Gastroesophageal sphincter (tissue), 4 donors: ENCODE results near the gene ZFYVE27. TPM values are rescaled to one million over a fixed set of nuclear protein-coding genes. Genes with fewer than 3 reads are reported as not detected.

Experiments
- ATAC-seq: fragments of 150-250 bp; one replicate; pipeline ENCODE4 v1.9.1; 2016; ENCODE audit warnings: mild to moderate bottlenecking, moderate library complexity
- H3K27ac ChIP-seq, 4 donors: fragments of 200-600 bp; sonication (generic) in 3 of 4; 1 replicate in 3 of 4; 2 replicates in 1 of 4; pipeline ENCODE4 v1.5.1; 2016 to 2019
- H3K27me3 ChIP-seq: fragments of 200-600 bp; sonication (generic); one replicate; pipeline ENCODE4 v1.5.1; 2019
- H3K36me3 ChIP-seq, 2 donors: fragments of 200-600 bp; sonication (generic); one replicate each; pipeline ENCODE4 v1.5.1; 2019; ENCODE audit warnings: control low read depth in 1 of 2
- H3K4me1 ChIP-seq, 3 donors: fragments of 200-600 bp; sonication (generic); 1 replicate in 2 of 3; 2 replicates in 1 of 3; pipeline ENCODE4 v1.5.1; 2016 to 2019; ENCODE audit warnings: control low read depth in 2 of 3
- H3K4me3 ChIP-seq, 2 donors: fragments of 200-600 bp; sonication (generic); one replicate each; pipeline ENCODE4 v1.5.1; 2019; ENCODE audit warnings: mild to moderate bottlenecking in 1 of 2, moderate library complexity in 1 of 2
- H3K9me3 ChIP-seq, 3 donors: fragments of 200-600 bp; sonication (generic); one replicate each; pipeline ENCODE4 v1.5.1; 2017 to 2019; ENCODE audit warnings: control low read depth in 2 of 3
- EP300 ChIP-seq: sonication (generic); formaldehyde crosslinking; IDR thresholded peaks from one replicate; pipeline ENCODE4 v1.6.1; 2017; ENCODE audit warnings: antibody characterized with exemption, mild to moderate bottlenecking
- POLR2A ChIP-seq, 2 donors: fragments of 450-650 bp; IDR thresholded peaks; one replicate each; pipeline ENCODE4 v1.6.1; 2017; ENCODE audit warnings: antibody characterized with exemption in 2 of 2, mild to moderate bottlenecking in 2 of 2, moderate library complexity in 1 of 2
- POLR2AphosphoS5 ChIP-seq: sonication (generic); formaldehyde crosslinking; IDR thresholded peaks from one replicate; pipeline ENCODE4 v1.6.1; 2017; ENCODE audit warnings: antibody characterized with exemption
- WGBS, 2 donors: methylation state at CpG; one replicate each; pipeline ENCODE4 v1.1.5; 2018; ENCODE audit warnings: low coverage in 1 of 2; 5-methylcytosine and 5-hydroxymethylcytosine counted together
- total RNA-seq, 4 donors: library from RNA; depleted of rRNA; stranded (reverse); fragments of >200 nt; gene quantifications; one replicate each; pipeline ENCODE4 v1.1.0, GENCODE V29; 2016
- TF ChIP-seq, protein P1 (sequence below), 4 experiments: fragments of 200-600 bp in 2 of 4; fragments of 450-650 bp in 2 of 4; sonication (generic) in 1 of 4; IDR thresholded peaks; one replicate each; pipeline ENCODE4 v1.5.1; 2017 to 2019; ENCODE audit warnings: antibody characterized with exemption in 4 of 4, mild to moderate bottlenecking in 2 of 4, moderate library complexity in 2 of 4

ZFYVE27 gene
- total RNA-seq, 4 donors from 2014 or later, result 6.7 to 24.2 (median 19.2) TPM

GRCh38 chr10:97774811-97775294, 37.9 kb downstream of the ZFYVE27 start:
- no peak for ATAC-seq
- Histone ChIP-seq H3K9me3 (no peaks in the 10 kb centered on the region), H3K4me1 (peaks cover 0 to 16% (median 0%) of the 10 kb centered on the region in 3 donors), H3K27me3 (peaks cover 53% of the 10 kb centered on the region), H3K4me3 (no peak overlapping the region), H3K36me3 (no peaks in the 10 kb centered on the region), H3K27ac (no peak overlapping the region)
- TF ChIP-seq POLR2A (IDR thresholded peaks at IDR 0.05) (no peak), EP300 (no peak), POLR2AphosphoS5 (no peak)
- TF ChIP-seq, protein P1, sequence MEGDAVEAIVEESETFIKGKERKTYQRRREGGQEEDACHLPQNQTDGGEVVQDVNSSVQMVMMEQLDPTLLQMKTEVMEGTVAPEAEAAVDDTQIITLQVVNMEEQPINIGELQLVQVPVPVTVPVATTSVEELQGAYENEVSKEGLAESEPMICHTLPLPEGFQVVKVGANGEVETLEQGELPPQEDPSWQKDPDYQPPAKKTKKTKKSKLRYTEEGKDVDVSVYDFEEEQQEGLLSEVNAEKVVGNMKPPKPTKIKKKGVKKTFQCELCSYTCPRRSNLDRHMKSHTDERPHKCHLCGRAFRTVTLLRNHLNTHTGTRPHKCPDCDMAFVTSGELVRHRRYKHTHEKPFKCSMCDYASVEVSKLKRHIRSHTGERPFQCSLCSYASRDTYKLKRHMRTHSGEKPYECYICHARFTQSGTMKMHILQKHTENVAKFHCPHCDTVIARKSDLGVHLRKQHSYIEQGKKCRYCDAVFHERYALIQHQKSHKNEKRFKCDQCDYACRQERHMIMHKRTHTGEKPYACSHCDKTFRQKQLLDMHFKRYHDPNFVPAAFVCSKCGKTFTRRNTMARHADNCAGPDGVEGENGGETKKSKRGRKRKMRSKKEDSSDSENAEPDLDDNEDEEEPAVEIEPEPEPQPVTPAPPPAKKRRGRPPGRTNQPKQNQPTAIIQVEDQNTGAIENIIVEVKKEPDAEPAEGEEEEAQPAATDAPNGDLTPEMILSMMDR (IDR thresholded peaks at IDR 0.05), result no peak
- 67 to 83% methylated on average over 1 to 4 of the region's 10 CpGs for WGBS, 2 donors

DNA sequence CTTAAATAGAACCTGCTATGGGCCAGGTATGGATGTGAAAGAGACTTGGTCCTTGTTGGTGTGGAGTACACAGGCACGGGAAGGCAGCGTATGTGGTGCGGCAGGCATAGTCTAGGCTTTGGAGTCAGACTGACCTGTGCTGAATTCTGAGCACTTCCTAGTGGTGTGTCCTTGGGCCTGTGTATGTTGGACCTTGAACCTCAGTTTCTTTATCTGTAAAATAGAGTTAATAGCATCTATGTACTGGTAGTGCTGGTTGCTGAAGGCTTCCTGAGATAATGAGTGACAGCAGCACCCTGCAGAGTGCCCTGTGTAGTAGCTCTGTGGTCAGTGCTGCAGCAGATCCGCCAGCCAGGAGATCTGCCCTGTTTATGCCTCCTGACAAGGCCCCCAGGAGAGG, 40.2 kb downstream of the ZFYVE27 start:
- Histone ChIP-seq H3K27ac (no peak overlapping the region), H3K27me3 (peaks cover 30% of the 10 kb centered on the region), H3K9me3 (no peaks in the 10 kb centered on the region), H3K36me3 (no peaks in the 10 kb centered on the region), H3K4me1 (peaks cover 0 to 19% (median 4%) of the 10 kb centered on the region in 3 donors), H3K4me3 (no peak overlapping the region)
- TF ChIP-seq EP300, result no peak
- no peak for TF ChIP-seq POLR2AphosphoS5
- no peak for TF ChIP-seq POLR2A (IDR thresholded peaks at IDR 0.05)
- TF ChIP-seq, protein P1 (IDR thresholded peaks at IDR 0.05), result no peak
- WGBS, 2 donors, result 80 to 97% methylated on average over 1 to 3 of the region's 4 CpGs
- no peak for ATAC-seq

- ATAC-seq, result no peak
- Histone ChIP-seq H3K4me3 (no peak overlapping the region), H3K36me3 (no peaks in the 10 kb centered on the region), H3K27ac (no peak overlapping the region), H3K4me1 (peaks cover 0 to 18% (median 4%) of the 10 kb centered on the region in 3 donors), H3K9me3 (no peaks in the 10 kb centered on the region), H3K27me3 (peaks cover 15% of the 10 kb centered on the region)
- WGBS, 2 donors, result 61 to 82% methylated on average over 1 to 4 of the region's 11 CpGs
- TF ChIP-seq POLR2A (IDR thresholded peaks at IDR 0.05) (no peak), EP300 (no peak), POLR2AphosphoS5 (no peak)
- TF ChIP-seq, protein P1 (IDR thresholded peaks at IDR 0.05), result no peak
Measured at GRCh38 chr10:97778452-97779302, 41.7 kb downstream of the ZFYVE27 start.

GRCh38 chr10:97779492-97779891, 42.6 kb downstream of the ZFYVE27 start:
- peaks cover 0 to 18% (median 4%) of the 10 kb centered on the region in 3 donors for H3K4me1 ChIP-seq
- H3K4me3 ChIP-seq, result no peak overlapping the region
- peaks cover 11% of the 10 kb centered on the region for H3K27me3 ChIP-seq
- 50 to 67% methylated on average over 3 to 4 of the region's 4 CpGs for WGBS, 2 donors
- no peaks in the 10 kb centered on the region for H3K9me3 ChIP-seq
- no peak overlapping the region for H3K27ac ChIP-seq
- TF ChIP-seq POLR2A (IDR thresholded peaks at IDR 0.05), result no peak
- TF ChIP-seq, protein P1 (IDR thresholded peaks at IDR 0.05), result no peak
- TF ChIP-seq POLR2AphosphoS5, result no peak
- TF ChIP-seq EP300, result no peak
- no peaks in the 10 kb centered on the region for H3K36me3 ChIP-seq
- ATAC-seq, result no peak

GRCh38 chr10:97779975-97780374, 43.0 kb downstream of the ZFYVE27 start:
- Histone ChIP-seq H3K4me3 (no peak overlapping the region), H3K36me3 (no peaks in the 10 kb centered on the region), H3K27me3 (peaks cover 9% of the 10 kb centered on the region), H3K27ac (peak overlapping the region in 1 of 4 donors; percentile 33), H3K4me1 (peaks cover 0 to 18% (median 4%) of the 10 kb centered on the region in 3 donors), H3K9me3 (no peaks in the 10 kb centered on the region)
- TF ChIP-seq POLR2AphosphoS5, result no peak
- no peak for TF ChIP-seq POLR2A (IDR thresholded peaks at IDR 0.05)
- no peak for TF ChIP-seq EP300
- TF ChIP-seq, protein P1 (IDR thresholded peaks at IDR 0.05), result no peak
- ATAC-seq, result no peak
- 90% methylated on average over 2 of the region's 3 CpGs; no CpG with 5 or more reads in 1 of the 2 donors for WGBS, 2 donors
